HG03025 (cell line): Measurements from ENCODE around the gene TGOLN2.

Experiments
- ATAC-seq: cut with Tn5 transposase; IDR thresholded peaks from one replicate; pipeline ENCODE4 v1.9.1; 2021; ENCODE audit warnings: mild to moderate bottlenecking, moderate library complexity; ENCODE audit not compliant: unreplicated experiment, low FRiP score

Gene TGOLN2

GRCh38 chr2:85312404-85312803, 15.4 kb downstream of the TGOLN2 start:
- no peak for ATAC-seq

GRCh38 chr2:85310330-85310729, 17.5 kb downstream of the TGOLN2 start:
- ATAC-seq = no peak

GRCh38 chr2:85309699-85310321, 18.0 kb downstream of the TGOLN2 start:
- no peak for ATAC-seq

GRCh38 chr2:85308896-85309555, 18.8 kb downstream of the TGOLN2 start:
- no peak for ATAC-seq

- ATAC-seq = no peak
These were observed 19.6 kb downstream of the TGOLN2 start for GRCh38 chr2:85308201-85308600.

GRCh38 chr2:85307527-85307897, 20.3 kb downstream of the TGOLN2 start:
- no peak for ATAC-seq

- ATAC-seq = no peak
These were observed 23.8 kb downstream of the TGOLN2 start for GRCh38 chr2:85303780-85304531.

- no peak for ATAC-seq
These were observed 25.7 kb downstream of the TGOLN2 start for GRCh38 chr2:85302121-85302520.

GRCh38 chr2:85291425-85292023, 36.3 kb downstream of the TGOLN2 start:
- no peak for ATAC-seq

- ATAC-seq = no peak
These were observed 39.5 kb downstream of the TGOLN2 start for GRCh38 chr2:85288244-85288725.

GRCh38 chr2:85287721-85288120, 40.1 kb downstream of the TGOLN2 start:
- ATAC-seq = no peak

GRCh38 chr2:85286918-85287317, 40.9 kb downstream of the TGOLN2 start:
- ATAC-seq = no peak

- no peak for ATAC-seq
These were observed 44.1 kb downstream of the TGOLN2 start for GRCh38 chr2:85283641-85284040.

- no peak for ATAC-seq
These were observed 44.9 kb downstream of the TGOLN2 start for GRCh38 chr2:85282914-85283313.

- no peak for ATAC-seq
These were observed 46.2 kb downstream of the TGOLN2 start for GRCh38 chr2:85281553-85281952.

GRCh38 chr2:85278361-85278760, 49.4 kb downstream of the TGOLN2 start:
- ATAC-seq = no peak

GRCh38 chr2:85277416-85278158, 50.2 kb downstream of the TGOLN2 start:
- no peak for ATAC-seq

- ATAC-seq = no peak
These were observed 51.1 kb downstream of the TGOLN2 start for GRCh38 chr2:85276571-85277118.

- ATAC-seq = no peak
These were observed 51.7 kb downstream of the TGOLN2 start for GRCh38 chr2:85275984-85276540.
